GM19193 (cell line): Measurements from ENCODE around the gene EDC4.

Experiments
- POLR2A ChIP-seq: IDR thresholded peaks from 4 replicates; pipeline ENCODE4 v1.6.1; 2011; ENCODE audit not compliant: insufficient read depth, insufficient read length; ENCODE audit errors: extremely low read depth

EDC4 gene

GRCh38 chr16:67872631-67873434 is at the start of gene EDC4:
Gene EDC4, plus strand, starts transcription at chr16:67873052. Its CDS starts 210 bp downstream, at chr16:67873262.
- TF ChIP-seq POLR2A, result peak; percentile 80

- TF ChIP-seq POLR2A, result no peak
These were observed 47.7 kb upstream of the EDC4 start for GRCh38 chr16:67825119-67825518.

GRCh38 chr16:67825906-67826305 is 46.9 kb upstream of the EDC4 start:
- TF ChIP-seq POLR2A, result no peak

GRCh38 chr16:67828651-67829050 is 44.2 kb upstream of the EDC4 start:
- TF ChIP-seq POLR2A, result no peak

- no peak for TF ChIP-seq POLR2A
These were observed 39.8 kb upstream of the EDC4 start for GRCh38 chr16:67833030-67833414.

GRCh38 chr16:67833415-67834241 is 39.2 kb upstream of the EDC4 start:
- peak; percentile 81 for TF ChIP-seq POLR2A

GRCh38 chr16:67834242-67834614 is 38.6 kb upstream of the EDC4 start:
- no peak for TF ChIP-seq POLR2A

GRCh38 chr16:67837811-67838210 is 35.0 kb upstream of the EDC4 start:
- TF ChIP-seq POLR2A, result no peak

GRCh38 chr16:67841198-67841815 is 31.5 kb upstream of the EDC4 start:
- no peak for TF ChIP-seq POLR2A

GRCh38 chr16:67841816-67842508 is 30.9 kb upstream of the EDC4 start, which contains the start of gene THAP11:
Gene THAP11, plus strand, starts transcription at chr16:67842320. Its CDS starts 235 bp downstream, at chr16:67842555.
- TF ChIP-seq POLR2A, result peak; percentile 21

- TF ChIP-seq POLR2A, result peak; percentile 22
These were observed 30.1 kb upstream of the EDC4 start for GRCh38 chr16:67842509-67843342.

- no peak for TF ChIP-seq POLR2A
These were observed 29.5 kb upstream of the EDC4 start for GRCh38 chr16:67843343-67843765.

- no peak for TF ChIP-seq POLR2A
These were observed 28.4 kb upstream of the EDC4 start for GRCh38 chr16:67844497-67844896.
